A549 (cell line): ENCODE results near the gene SNX15. TPM values are rescaled to one million over a fixed set of nuclear protein-coding genes. Genes with fewer than 3 reads are reported as not detected.

Source experiments
- ATAC-seq, 2 experiments: fragments of 200-7000 bp in 1 of 2; fragments of >200 bp in 1 of 2; cut with Nextera tagmentation in 1 of 2; cut with Tn5 transposase in 1 of 2; 3 replicates each; pipeline versions ENCODE4 v1.8.0 to v1.9.1; 2018 to 2020; ENCODE audit warnings: mild to moderate bottlenecking in 1 of 2, moderate library complexity in 1 of 2
- CTCF ChIA-PET: fragments of 300-600 bp; sonication (Branson Sonifier 250); formaldehyde crosslinking; extraction: SDS; loops from one replicate; lab custom pipeline; 2021; ENCODE audit warnings: antibody characterized with exemption, inconsistent platforms; lab: Yijun Ruan, JAX
- POLR2A ChIA-PET: fragments of 350-600 bp; formaldehyde crosslinking; extraction: SDS; loops from one replicate; lab custom pipeline; 2021; ENCODE audit warnings: antibody characterized with exemption, inconsistent platforms; lab: Yijun Ruan, JAX
- DNase-seq, 2 experiments: peaks; one replicate each; pipeline versions ENCODE4 v3.0.0 to v3.0.0-alpha.2; 2011 to 2016; ENCODE audit warnings: low read depth in 1 of 2, low spot score in 1 of 2
- FAIRE-seq: peaks from 2 replicates; lab custom pipeline; 2011; peaks lifted over from hg19 to GRCh38; lab: Jason Lieb, UNC
- H3K27ac ChIP-seq, 2 experiments: fragments of >200 bp; sonication (Bioruptor Twin); formaldehyde crosslinking; 3 replicates each; pipeline ENCODE4 v1.5.1; 2016 to 2017
- H3K4me1 ChIP-seq: fragments of >200 bp; sonication (Bioruptor Twin); formaldehyde crosslinking; 3 replicates; pipeline ENCODE4 v1.6.1; 2016
- H3K4me2 ChIP-seq: fragments of >200 bp; sonication (Bioruptor Twin); formaldehyde crosslinking; 3 replicates; pipeline ENCODE4 v1.6.1; 2016
- H3K4me3 ChIP-seq: fragments of >200 bp; sonication (Bioruptor Twin); formaldehyde crosslinking; 3 replicates; pipeline ENCODE4 v1.5.1; 2016
- H3K9me3 ChIP-seq: fragments of >200 bp; sonication (Bioruptor Twin); formaldehyde crosslinking; 3 replicates; pipeline ENCODE4 v1.6.1; 2016
- CBX8 ChIP-seq: fragments of 200-600 bp; sonication (generic); IDR thresholded peaks from 2 replicates; pipeline ENCODE4 v1.6.1; 2016
- EHMT2 ChIP-seq: fragments of 200-600 bp; sonication (generic); IDR thresholded peaks from 2 replicates; pipeline ENCODE4 v1.6.1; 2016; ENCODE audit warnings: antibody characterized with exemption, low read depth, mild to moderate bottlenecking, moderate library complexity
- ESRRA ChIP-seq: fragments of 150-350 bp; IDR thresholded peaks from 2 replicates; pipeline ENCODE4 v1.6.1; 2014; ENCODE audit warnings: mild to moderate bottlenecking, low read length, borderline replicate concordance
- FOSL2 ChIP-seq, 2 experiments: fragments of 450-650 bp in 1 of 2; fragments of >200 bp in 1 of 2; sonication (Bioruptor Twin) in 1 of 2; formaldehyde crosslinking; IDR thresholded peaks; 2 replicates each; pipeline versions ENCODE4 v1.5.0 to v1.6.1; 2016 to 2020; ENCODE audit warnings: mild to moderate bottlenecking in 1 of 2, moderate library complexity in 1 of 2
- HEYL ChIP-seq: fragments of 250-450 bp; sonication (Bioruptor Pico); IDR thresholded peaks from 2 replicates; pipeline ENCODE4 v1.8.0; 2021; ENCODE audit warnings: mild to moderate bottlenecking, moderate library complexity
- HOXA7 ChIP-seq: fragments of 250-450 bp; sonication (Bioruptor Pico); IDR thresholded peaks from 2 replicates; pipeline ENCODE4 v1.5.0; 2020; ENCODE audit warnings: mild to moderate bottlenecking, moderate library complexity
- JUNB ChIP-seq: fragments of >200 bp; sonication (Bioruptor Twin); formaldehyde crosslinking; IDR thresholded peaks from 2 replicates; pipeline ENCODE4 v1.6.1; 2016
- KDM1A ChIP-seq: fragments of 200-600 bp; sonication (generic); IDR thresholded peaks from 2 replicates; pipeline ENCODE4 v1.6.1; 2016; ENCODE audit warnings: low read depth, mild to moderate bottlenecking
- KDM5A ChIP-seq: fragments of 200-600 bp; sonication (generic); IDR thresholded peaks from 2 replicates; pipeline ENCODE4 v1.6.1; 2016; ENCODE audit warnings: antibody characterized with exemption, mild to moderate bottlenecking
- PHF8 ChIP-seq: fragments of 200-600 bp; sonication (generic); IDR thresholded peaks from 2 replicates; pipeline ENCODE4 v1.6.1; 2016; ENCODE audit warnings: low read depth, mild to moderate bottlenecking, antibody characterized with exemption, moderate library complexity, borderline replicate concordance
- POLR2A ChIP-seq: IDR thresholded peaks from 2 replicates; pipeline ENCODE4 v1.6.1; 2012; ENCODE audit warnings: mild to moderate bottlenecking, low read length
- RCOR1 ChIP-seq: fragments of 150-350 bp; IDR thresholded peaks from 2 replicates; pipeline ENCODE4 v1.6.1; 2014; ENCODE audit warnings: antibody characterized with exemption, low read length, low read depth
- RNF2 ChIP-seq: fragments of 200-600 bp; sonication (generic); IDR thresholded peaks from 2 replicates; pipeline ENCODE4 v1.6.1; 2016; ENCODE audit warnings: low read depth, mild to moderate bottlenecking, antibody characterized with exemption, moderate library complexity, borderline replicate concordance
- SMC3 ChIP-seq: fragments of >200 bp; sonication (Bioruptor Twin); formaldehyde crosslinking; IDR thresholded peaks from 3 replicates; pipeline ENCODE4 v1.6.1; 2018; ENCODE audit warnings: inconsistent platforms
- ZC3H11A ChIP-seq: fragments of 450-650 bp; IDR thresholded peaks from 2 replicates; pipeline ENCODE4 v1.6.1; 2014; ENCODE audit warnings: antibody characterized with exemption, mild to moderate bottlenecking
- ZFP36 ChIP-seq: fragments of 450-650 bp; IDR thresholded peaks from 2 replicates; pipeline ENCODE4 v1.6.1; 2014; ENCODE audit warnings: borderline replicate concordance; ENCODE audit not compliant: partially characterized antibody
- ZNF302 ChIP-seq: fragments of 250-450 bp; sonication (Bioruptor Pico); IDR thresholded peaks from 2 replicates; pipeline ENCODE4 v1.9.0; 2021; ENCODE audit warnings: inconsistent platforms, mild to moderate bottlenecking, moderate library complexity
- ZSCAN20 ChIP-seq: fragments of 250-450 bp; sonication (Bioruptor Pico); IDR thresholded peaks from 2 replicates; pipeline ENCODE4 v1.8.0; 2022; ENCODE audit warnings: mild to moderate bottlenecking, moderate library complexity
- WGBS: methylation state at CpG from one replicate; pipeline ENCODE4 v1.1.6; 2017; ENCODE audit errors: missing lambda C conversion rate; 5-methylcytosine and 5-hydroxymethylcytosine counted together
- polyA plus RNA-seq, 4 experiments: library from polyadenylated mRNA; depleted of rRNA in 3 of 4; stranded (reverse); fragments of >200 nt; fragmentation: RNase III in 1 of 4; extraction: RNeasy Plus Mini Kit Qiagen cat#74134 plus additional on column Dnase treatment in 1 of 4; gene quantifications; 2 replicates in 3 of 4; 3 replicates in 1 of 4; pipeline ENCODE4 v1.2.3, GENCODE V29; 2011 to 2017
- TF ChIP-seq, protein P1 (sequence below): fragments of 250-450 bp; sonication (Bioruptor Pico); IDR thresholded peaks from 2 replicates; pipeline ENCODE4 v1.5.0; 2021; ENCODE audit warnings: mild to moderate bottlenecking, moderate library complexity, borderline replicate concordance
- TF ChIP-seq, protein P2 (sequence below): fragments of 200-600 bp; sonication (generic); IDR thresholded peaks from 2 replicates; pipeline ENCODE4 v1.6.1; 2016; ENCODE audit warnings: antibody characterized with exemption, mild to moderate bottlenecking, moderate library complexity
- TF ChIP-seq, protein P3 (sequence below): IDR thresholded peaks from 2 replicates; pipeline ENCODE4 v1.6.1; 2012
- TF ChIP-seq, protein P4 (sequence below): IDR thresholded peaks from 2 replicates; pipeline ENCODE4 v1.6.1; 2012
- TF ChIP-seq, protein P5 (sequence below): fragments of >200 bp; sonication (Bioruptor Twin); formaldehyde crosslinking; IDR thresholded peaks from 2 replicates; pipeline ENCODE4 v1.6.1; 2016

SNX15 gene
- polyA plus RNA-seq, 2 of the 4 experiments (the other 2 are of a cell fraction) = 13.4 to 17.0 TPM

DNA sequence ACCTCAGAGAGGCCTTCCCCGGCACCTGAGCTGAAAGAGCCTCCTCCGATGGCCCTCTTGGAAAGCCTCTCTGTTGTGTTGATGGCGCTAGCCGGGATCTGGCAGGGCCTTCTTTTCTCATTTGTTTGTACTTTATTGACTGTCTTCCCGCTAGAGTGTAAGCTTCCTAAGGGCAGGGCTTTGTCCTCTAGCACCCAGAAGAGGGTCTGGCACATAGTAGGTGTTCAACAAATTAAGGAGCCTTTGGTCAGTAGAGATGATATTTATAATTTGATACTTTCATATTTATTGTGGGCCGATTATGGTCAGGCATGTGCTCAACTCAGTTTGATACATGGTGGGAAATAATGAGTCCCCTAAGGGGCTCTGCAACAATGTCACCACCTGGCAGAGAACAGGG, 9.3 kb upstream of the SNX15 start (continued):
- TF ChIP-seq, protein P1, sequence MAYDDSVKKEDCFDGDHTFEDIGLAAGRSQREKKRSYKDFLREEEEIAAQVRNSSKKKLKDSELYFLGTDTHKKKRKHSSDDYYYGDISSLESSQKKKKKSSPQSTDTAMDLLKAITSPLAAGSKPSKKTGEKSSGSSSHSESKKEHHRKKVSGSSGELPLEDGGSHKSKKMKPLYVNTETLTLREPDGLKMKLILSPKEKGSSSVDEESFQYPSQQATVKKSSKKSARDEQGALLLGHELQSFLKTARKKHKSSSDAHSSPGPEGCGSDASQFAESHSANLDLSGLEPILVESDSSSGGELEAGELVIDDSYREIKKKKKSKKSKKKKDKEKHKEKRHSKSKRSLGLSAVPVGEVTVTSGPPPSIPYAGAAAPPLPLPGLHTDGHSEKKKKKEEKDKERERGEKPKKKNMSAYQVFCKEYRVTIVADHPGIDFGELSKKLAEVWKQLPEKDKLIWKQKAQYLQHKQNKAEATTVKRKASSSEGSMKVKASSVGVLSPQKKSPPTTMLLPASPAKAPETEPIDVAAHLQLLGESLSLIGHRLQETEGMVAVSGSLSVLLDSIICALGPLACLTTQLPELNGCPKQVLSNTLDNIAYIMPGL (CRISPR knock-in tag) = no peak
- TF ChIP-seq SMC3 (no peak), HEYL (CRISPR knock-in tag) (no peak), ZC3H11A (no peak), KDM1A (no peak)
- TF ChIP-seq, protein P2, sequence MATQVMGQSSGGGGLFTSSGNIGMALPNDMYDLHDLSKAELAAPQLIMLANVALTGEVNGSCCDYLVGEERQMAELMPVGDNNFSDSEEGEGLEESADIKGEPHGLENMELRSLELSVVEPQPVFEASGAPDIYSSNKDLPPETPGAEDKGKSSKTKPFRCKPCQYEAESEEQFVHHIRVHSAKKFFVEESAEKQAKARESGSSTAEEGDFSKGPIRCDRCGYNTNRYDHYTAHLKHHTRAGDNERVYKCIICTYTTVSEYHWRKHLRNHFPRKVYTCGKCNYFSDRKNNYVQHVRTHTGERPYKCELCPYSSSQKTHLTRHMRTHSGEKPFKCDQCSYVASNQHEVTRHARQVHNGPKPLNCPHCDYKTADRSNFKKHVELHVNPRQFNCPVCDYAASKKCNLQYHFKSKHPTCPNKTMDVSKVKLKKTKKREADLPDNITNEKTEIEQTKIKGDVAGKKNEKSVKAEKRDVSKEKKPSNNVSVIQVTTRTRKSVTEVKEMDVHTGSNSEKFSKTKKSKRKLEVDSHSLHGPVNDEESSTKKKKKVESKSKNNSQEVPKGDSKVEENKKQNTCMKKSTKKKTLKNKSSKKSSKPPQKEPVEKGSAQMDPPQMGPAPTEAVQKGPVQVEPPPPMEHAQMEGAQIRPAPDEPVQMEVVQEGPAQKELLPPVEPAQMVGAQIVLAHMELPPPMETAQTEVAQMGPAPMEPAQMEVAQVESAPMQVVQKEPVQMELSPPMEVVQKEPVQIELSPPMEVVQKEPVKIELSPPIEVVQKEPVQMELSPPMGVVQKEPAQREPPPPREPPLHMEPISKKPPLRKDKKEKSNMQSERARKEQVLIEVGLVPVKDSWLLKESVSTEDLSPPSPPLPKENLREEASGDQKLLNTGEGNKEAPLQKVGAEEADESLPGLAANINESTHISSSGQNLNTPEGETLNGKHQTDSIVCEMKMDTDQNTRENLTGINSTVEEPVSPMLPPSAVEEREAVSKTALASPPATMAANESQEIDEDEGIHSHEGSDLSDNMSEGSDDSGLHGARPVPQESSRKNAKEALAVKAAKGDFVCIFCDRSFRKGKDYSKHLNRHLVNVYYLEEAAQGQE = no peak

DNA sequence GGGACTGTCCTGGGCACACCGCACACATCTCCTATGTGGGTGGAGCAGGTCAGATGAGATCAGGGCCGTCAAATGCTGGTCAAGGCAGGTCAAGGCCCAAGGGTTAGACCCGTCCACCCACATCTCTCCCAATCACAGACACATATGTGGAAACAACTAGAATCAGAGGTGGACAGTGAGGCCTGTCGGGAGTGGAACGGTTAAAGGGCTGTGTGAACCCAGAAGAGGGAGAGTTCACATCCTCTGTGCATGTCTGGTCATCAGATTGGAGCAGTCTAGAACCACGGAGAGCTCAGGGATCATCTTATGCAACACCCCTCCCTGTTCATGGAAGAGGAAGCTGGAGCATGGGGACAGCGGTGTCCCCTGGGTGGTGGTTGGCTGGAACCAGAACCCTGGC, 7.4 kb upstream of the SNX15 start:
- POLR2A ChIA-PET = no interaction called here
- no peak overlapping the region for H3K4me3 ChIP-seq
- no peak overlapping the region for H3K27ac ChIP-seq
- FAIRE-seq = no peak
- H3K4me1 ChIP-seq = peaks cover 20% of the 10 kb centered on the region; the same call in 2 of the 3 replicates
- DNase-seq = no peak
- H3K9me3 ChIP-seq = no peaks in the 10 kb centered on the region
- CTCF ChIA-PET = no interaction called here
- WGBS = 92% methylated on average over 7 of the region's 7 CpGs
- no peak overlapping the region for H3K4me2 ChIP-seq
- no peak for TF ChIP-seq ESRRA
- ATAC-seq = no peak

DNA sequence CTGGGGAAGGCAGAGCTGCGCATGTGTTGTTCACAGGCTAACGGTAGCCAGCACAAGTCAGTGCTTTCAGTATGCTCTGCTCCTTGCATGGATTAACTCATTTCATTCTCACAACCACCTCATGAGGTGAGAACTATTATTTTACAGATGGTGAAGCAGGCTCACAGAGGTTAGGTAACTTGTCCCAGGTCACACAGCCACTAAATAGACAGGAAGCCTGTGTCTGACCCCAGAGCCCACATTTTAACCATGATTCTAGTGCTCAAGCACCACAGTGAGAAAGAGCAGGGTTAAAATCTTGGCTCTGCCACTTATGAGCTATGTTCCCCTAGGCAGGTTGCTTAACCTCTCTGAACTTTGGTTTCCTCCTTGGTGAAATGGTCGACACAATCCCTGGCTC, 6.2 kb upstream of the SNX15 start:
- FAIRE-seq = no peak
- WGBS = 95% methylated on average over 3 of the region's 3 CpGs

DNA sequence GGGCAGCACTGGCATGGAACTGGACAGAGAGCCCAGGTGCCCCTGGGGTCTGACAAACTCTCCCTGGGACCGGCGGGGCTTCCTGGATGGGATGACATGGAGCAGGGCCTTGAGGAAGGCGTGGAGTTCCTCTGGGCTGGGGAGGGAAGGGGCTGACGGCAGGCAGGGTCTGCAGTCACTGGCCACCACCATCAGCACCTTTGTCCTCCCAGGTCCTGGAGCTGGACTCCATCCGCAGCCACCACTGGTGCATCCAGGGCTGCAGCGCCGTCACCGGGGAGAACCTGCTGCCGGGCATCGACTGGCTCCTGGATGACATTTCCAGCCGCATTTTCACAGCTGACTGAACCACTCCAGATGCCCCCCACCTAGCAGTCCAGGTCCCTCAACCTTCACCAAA, 5.7 kb upstream of the SNX15 start:
- Histone ChIP-seq H3K4me2 (no peak overlapping the region), H3K27ac (no peak overlapping the region), H3K4me3 (no peak overlapping the region), H3K4me1 (peaks cover 5% of the 10 kb centered on the region; the same call in 2 of the 3 replicates), H3K9me3 (no peaks in the 10 kb centered on the region)
- no peak for ATAC-seq
- 95% methylated on average over 10 of the region's 11 CpGs for WGBS
- DNase-seq = no peak
- POLR2A ChIA-PET = no interaction called here
- CTCF ChIA-PET = interaction anchor here (0.9 to 1.1 kb wide), 3 partner anchors 10 to 234 kb away, joined by 3 to 4 read pairs (median 3); no protein-coding TSS in a partner anchor
- no peak for FAIRE-seq
- no peak for TF ChIP-seq JUNB
- TF ChIP-seq HOXA7 (CRISPR knock-in tag) = no peak
- TF ChIP-seq, protein P1 (CRISPR knock-in tag) = no peak
- no peak for TF ChIP-seq CBX8
- TF ChIP-seq POLR2A = no peak
- no peak for TF ChIP-seq FOSL2 (IDR thresholded peaks at IDR 0.05)
- no peak for TF ChIP-seq FOSL2 (CRISPR knock-in tag; IDR thresholded peaks at IDR 0.05)
- no peak for TF ChIP-seq PHF8
- TF ChIP-seq SMC3 = no peak
- TF ChIP-seq HEYL (CRISPR knock-in tag) = no peak
- TF ChIP-seq ZNF302 (CRISPR knock-in tag) = no peak
- TF ChIP-seq ZSCAN20 (CRISPR knock-in tag) = no peak
- TF ChIP-seq RCOR1 = no peak
- no peak for TF ChIP-seq ZFP36
- no peak for TF ChIP-seq EHMT2

More for the DNA sequence above, 6.2 kb upstream of the SNX15 start:
- no peaks in the 10 kb centered on the region for H3K9me3 ChIP-seq
- POLR2A ChIA-PET = no interaction called here
- no peak overlapping the region for H3K4me3 ChIP-seq
- no peak for DNase-seq
- H3K27ac ChIP-seq = no peak overlapping the region
- H3K4me2 ChIP-seq = no peak overlapping the region
- no peak for ATAC-seq
- TF ChIP-seq, protein P3, sequence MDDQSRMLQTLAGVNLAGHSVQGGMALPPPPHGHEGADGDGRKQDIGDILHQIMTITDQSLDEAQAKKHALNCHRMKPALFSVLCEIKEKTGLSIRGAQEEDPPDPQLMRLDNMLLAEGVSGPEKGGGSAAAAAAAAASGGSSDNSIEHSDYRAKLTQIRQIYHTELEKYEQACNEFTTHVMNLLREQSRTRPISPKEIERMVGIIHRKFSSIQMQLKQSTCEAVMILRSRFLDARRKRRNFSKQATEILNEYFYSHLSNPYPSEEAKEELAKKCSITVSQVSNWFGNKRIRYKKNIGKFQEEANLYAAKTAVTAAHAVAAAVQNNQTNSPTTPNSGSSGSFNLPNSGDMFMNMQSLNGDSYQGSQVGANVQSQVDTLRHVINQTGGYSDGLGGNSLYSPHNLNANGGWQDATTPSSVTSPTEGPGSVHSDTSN = no peak
- TF ChIP-seq, protein P4, sequence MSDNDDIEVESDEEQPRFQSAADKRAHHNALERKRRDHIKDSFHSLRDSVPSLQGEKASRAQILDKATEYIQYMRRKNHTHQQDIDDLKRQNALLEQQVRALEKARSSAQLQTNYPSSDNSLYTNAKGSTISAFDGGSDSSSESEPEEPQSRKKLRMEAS = no peak
- TF ChIP-seq, protein P5, sequence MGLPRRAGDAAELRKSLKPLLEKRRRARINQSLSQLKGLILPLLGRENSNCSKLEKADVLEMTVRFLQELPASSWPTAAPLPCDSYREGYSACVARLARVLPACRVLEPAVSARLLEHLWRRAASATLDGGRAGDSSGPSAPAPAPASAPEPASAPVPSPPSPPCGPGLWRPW = no peak
- TF ChIP-seq RNF2 (no peak), KDM5A (no peak)
- H3K4me1 ChIP-seq = peaks cover 9% of the 10 kb centered on the region; the same call in 2 of the 3 replicates
- CTCF ChIA-PET = interaction anchor here (0.9 to 1.1 kb wide), 3 partner anchors 9 to 233 kb away, joined by 3 to 4 read pairs (median 3); no protein-coding TSS in a partner anchor
